Measurements from ENCODE around the gene TMEM204.

- TF ChIP-seq CTCF (IDR thresholded peaks at IDR 0.05 in 4 of 5, conservative IDR thresholded peaks at IDR 0.05 in 1 of 5) (no peak), POLR2A (IDR thresholded peaks at IDR 0.05) (no peak)
These were observed 5.5 kb downstream of the TMEM204 start for GRCh38 chr16:1538804-1539520.
